Transverse colon (tissue), 4 donors: ENCODE data around the gene SIGLEC7. TPM values are rescaled to one million over a fixed set of nuclear protein-coding genes. Genes with fewer than 3 reads are reported as not detected.

Source experiments
- DNase-seq: peaks from one replicate; pipeline ENCODE4 v3.0.0-alpha.2; 2019
- H3K27ac ChIP-seq, 4 donors: fragments of 200-600 bp; sonication (generic); 2 replicates each; pipeline ENCODE4 v1.5.1; 2016 to 2018; ENCODE audit warnings: inconsistent platforms in 4 of 4
- H3K27me3 ChIP-seq: fragments of 200-600 bp; sonication (generic); 2 replicates; pipeline ENCODE4 v1.5.1; 2017; ENCODE audit warnings: inconsistent platforms
- H3K36me3 ChIP-seq, 4 donors: fragments of 200-600 bp; sonication (generic); 2 replicates each; pipeline ENCODE4 v1.5.1; 2017 to 2019; ENCODE audit warnings: inconsistent platforms in 4 of 4
- H3K4me1 ChIP-seq, 4 donors: fragments of 200-600 bp; sonication (generic); 2 replicates each; pipeline ENCODE4 v1.5.1; 2017 to 2020; ENCODE audit warnings: inconsistent platforms in 4 of 4
- H3K4me3 ChIP-seq, 4 donors: fragments of 200-600 bp; sonication (generic); 1 replicate in 1 of 4; 2 replicates in 3 of 4; pipeline versions ENCODE4 v1.5.1 to v1.6.1; 2017 to 2019; ENCODE audit warnings: inconsistent platforms in 4 of 4
- H3K9me3 ChIP-seq, 2 donors: fragments of 200-600 bp; sonication (generic); 2 replicates each; pipeline ENCODE4 v1.5.1; 2017 to 2019; ENCODE audit warnings: inconsistent platforms in 2 of 2
- CTCF ChIP-seq, 5 experiments: fragments of 200-600 bp in 3 of 5; fragments of 450-650 bp in 2 of 5; sonication (generic) in 3 of 5; IDR thresholded peaks; 1 replicate in 2 of 5; 2 replicates in 3 of 5; pipeline ENCODE4 v1.5.1; 2016 to 2017; ENCODE audit warnings: antibody characterized with exemption in 5 of 5, inconsistent platforms in 3 of 5, mild to moderate bottlenecking in 2 of 5, moderate library complexity in 1 of 5
- EP300 ChIP-seq: sonication (generic); formaldehyde crosslinking; IDR thresholded peaks from one replicate; pipeline ENCODE4 v1.6.1; 2017; ENCODE audit warnings: antibody characterized with exemption, low read depth
- POLR2A ChIP-seq: fragments of 450-650 bp; IDR thresholded peaks from one replicate; pipeline ENCODE4 v1.6.1; 2016; ENCODE audit warnings: antibody characterized with exemption, mild to moderate bottlenecking, moderate library complexity
- POLR2AphosphoS5 ChIP-seq, 3 donors: sonication (generic); formaldehyde crosslinking; IDR thresholded peaks; one replicate each; pipeline ENCODE4 v1.6.1; 2016; ENCODE audit warnings: antibody characterized with exemption in 3 of 3
- WGBS, 2 donors: methylation state at CpG; one replicate each; pipeline ENCODE4 v1.1.5; 2018; ENCODE audit warnings: low coverage in 1 of 2; 5-methylcytosine and 5-hydroxymethylcytosine counted together
- in situ Hi-C, 4 donors: fragments of 200-750 bp; cut with MboI; loops; one replicate each; pipeline versions ENCODE4 v1.15.0 to v1.15.1; 2017; ENCODE audit warnings: low sequenced_read_pairs in 3 of 4, low pct_ligation_motif_present in 1 of 4, low pct_unique_long_range_greater_than_20kb in 1 of 4
- intact Hi-C: fragments of 100-400 bp; cut with DNase I; formaldehyde crosslinking; loops from one replicate; pipeline ENCODE4 v1.15.1; 2023; ENCODE audit warnings: low total_unique reads
- total RNA-seq, 4 donors: library from RNA; depleted of rRNA; stranded (reverse); fragments of >200 nt; gene quantifications; one replicate each; pipeline ENCODE4 v1.1.0, GENCODE V29; 2016

SIGLEC7 gene
- total RNA-seq, 4 donors from 2014 or later, result 0.82 to 2.1 TPM; not detected in 2

- WGBS, 2 donors, result 47 to 63% methylated on average over 4 to 22 of the region's 22 CpGs
- H3K36me3 ChIP-seq, result no peaks in the 10 kb centered on the region
- no peaks in the 10 kb centered on the region for H3K4me1 ChIP-seq
- no peaks in the 10 kb centered on the region for H3K9me3 ChIP-seq
- H3K27me3 ChIP-seq, result peaks cover 5% of the 10 kb centered on the region
- intact Hi-C loops (no loop called here), in situ Hi-C loops (no loop called here)
- no peak for DNase-seq
- no peak overlapping the region for H3K4me3 ChIP-seq
- TF ChIP-seq POLR2AphosphoS5 (IDR thresholded peaks at IDR 0.05), result no peak
- no peak for TF ChIP-seq EP300
- TF ChIP-seq POLR2A, result no peak
- no peak for TF ChIP-seq CTCF (IDR thresholded peaks at IDR 0.05)
- peak overlapping the region in 3 of 4 donors; percentile 33 to 60 (median 43) for H3K27ac ChIP-seq
Observed at GRCh38 chr19:51122112-51122981, 19.8 kb upstream of the SIGLEC7 start.

- Histone ChIP-seq H3K27ac (peak overlapping the region in 3 of 4 donors; percentile 33 to 60 (median 43)), H3K36me3 (no peaks in the 10 kb centered on the region), H3K4me1 (peaks cover 0 to 2% (median under 1%) of the 10 kb centered on the region in 4 donors), H3K27me3 (peaks cover 5% of the 10 kb centered on the region), H3K9me3 (no peaks in the 10 kb centered on the region), H3K4me3 (no peak overlapping the region)
- peak; percentile 26 for DNase-seq
- WGBS, 2 donors, result 49 to 55% methylated on average over 3 to 6 of the region's 6 CpGs
- in situ Hi-C loops (no loop called here), intact Hi-C loops (no loop called here)
- TF ChIP-seq EP300 (no peak), POLR2A (no peak), CTCF (IDR thresholded peaks at IDR 0.05) (no peak), POLR2AphosphoS5 (IDR thresholded peaks at IDR 0.05) (no peak)
Observed at GRCh38 chr19:51123381-51123800, 18.7 kb upstream of the SIGLEC7 start.

- DNase-seq, result no peak
- in situ Hi-C loops (no loop called here), intact Hi-C loops (no loop called here)
- Histone ChIP-seq H3K36me3 (no peaks in the 10 kb centered on the region), H3K4me1 (peaks cover 0 to 5% (median 4%) of the 10 kb centered on the region in 4 donors), H3K4me3 (no peak overlapping the region), H3K27me3 (peaks cover 5% of the 10 kb centered on the region), H3K9me3 (no peaks in the 10 kb centered on the region), H3K27ac (peak overlapping the region; percentile 14 to 53 (median 46))
- TF ChIP-seq POLR2A, result no peak
- no peak for TF ChIP-seq CTCF (IDR thresholded peaks at IDR 0.05)
- TF ChIP-seq POLR2AphosphoS5 (IDR thresholded peaks at IDR 0.05), result no peak
- no peak for TF ChIP-seq EP300
- WGBS, 2 donors, result 50 to 74% methylated on average over 2 to 9 of the region's 9 CpGs
Observed at GRCh38 chr19:51123802-51124201, 18.3 kb upstream of the SIGLEC7 start.

GRCh38 chr19:51124216-51124615 is 17.9 kb upstream of the SIGLEC7 start:
- Histone ChIP-seq H3K4me3 (no peak overlapping the region), H3K36me3 (no peaks in the 10 kb centered on the region), H3K27me3 (peaks cover 5% of the 10 kb centered on the region), H3K27ac (peak overlapping the region; percentile 14 to 53 (median 46)), H3K9me3 (no peaks in the 10 kb centered on the region), H3K4me1 (peaks cover 0 to 9% (median 5%) of the 10 kb centered on the region in 4 donors)
- in situ Hi-C loops (no loop called here), intact Hi-C loops (no loop called here)
- no peak for DNase-seq
- 80 to 90% methylated on average over 2 to 9 of the region's 9 CpGs for WGBS, 2 donors
- no peak for TF ChIP-seq CTCF (IDR thresholded peaks at IDR 0.05)
- TF ChIP-seq POLR2A, result no peak
- no peak for TF ChIP-seq EP300
- TF ChIP-seq POLR2AphosphoS5 (IDR thresholded peaks at IDR 0.05), result no peak
